ENCODE results near the gene SFRP2.

SFRP2 gene

GRCh38 chr4:153759407-153760316 is 29.2 kb downstream of the SFRP2 start, which contains the start of gene RNF175:
RNF175 (minus strand) TSS chr4:153760024; CDS start chr4:153759862, 162 bp downstream.
- Histone ChIP-seq H3K4me3 (peak within 1 kb of the TSS; percentile 70), H3K27ac (no peak within 1 kb of the TSS), H3K9ac (ENCODE audit: insufficient read length) (peak within 1 kb of the TSS; percentile 22), H3K9me3 (ENCODE audit: low read depth, low read length) (no peaks in the 10 kb centered on the region), H3K36me3 (ENCODE audit: insufficient read depth, low read length) (no peaks in the 10 kb centered on the region)
- DNase-seq (ENCODE audit: low read depth, low spot score) = no peak
- TF ChIP-seq EZH2 (IDR thresholded peaks at IDR 0.05) (no peak), FOXP2 (optimal IDR thresholded peaks at IDR 0.05; ENCODE audit: control extremely low read depth, extremely low read length, insufficient read depth) (no peak), POLR2AphosphoS5 (IDR thresholded peaks at IDR 0.05; ENCODE audit: borderline replicate concordance, low read depth, low read length) (no peak)

GRCh38 chr4:153758688-153759406 is 30.0 kb downstream of the SFRP2 start:
- Histone ChIP-seq H3K27ac (no peak overlapping the region), H3K9ac (ENCODE audit: insufficient read length) (no peak overlapping the region)
- TF ChIP-seq EZH2 (IDR thresholded peaks at IDR 0.05) = no peak
- no peak for TF ChIP-seq POLR2AphosphoS5 (IDR thresholded peaks at IDR 0.05; ENCODE audit: borderline replicate concordance, low read depth, low read length)
- no peak for TF ChIP-seq FOXP2 (optimal IDR thresholded peaks at IDR 0.05; ENCODE audit: control extremely low read depth, extremely low read length, insufficient read depth)

GRCh38 chr4:153758136-153758535 is 30.7 kb downstream of the SFRP2 start:
- no peak overlapping the region for H3K27ac ChIP-seq
- no peak for TF ChIP-seq FOXP2 (optimal IDR thresholded peaks at IDR 0.05; ENCODE audit: control extremely low read depth, extremely low read length, insufficient read depth)
- TF ChIP-seq POLR2AphosphoS5 (IDR thresholded peaks at IDR 0.05; ENCODE audit: borderline replicate concordance, low read depth, low read length) = no peak
- TF ChIP-seq EZH2 (IDR thresholded peaks at IDR 0.05) = no peak

More at GRCh38 chr4:153758688-153759406, 30.0 kb downstream of the SFRP2 start:
- no peak for DNase-seq (ENCODE audit: low read depth, low spot score)
- H3K4me3 ChIP-seq = peak overlapping the region; percentile 70
- no peaks in the 10 kb centered on the region for H3K36me3 ChIP-seq (ENCODE audit: insufficient read depth, low read length)
- no peaks in the 10 kb centered on the region for H3K9me3 ChIP-seq (ENCODE audit: low read depth, low read length)

GRCh38 chr4:153757407-153757806 is 31.5 kb downstream of the SFRP2 start:
- no peak overlapping the region for H3K4me3 ChIP-seq
- H3K9ac ChIP-seq (ENCODE audit: insufficient read length) = no peak overlapping the region
- H3K9me3 ChIP-seq (ENCODE audit: low read depth, low read length) = no peaks in the 10 kb centered on the region
- DNase-seq (ENCODE audit: low read depth, low spot score) = no peak
- H3K36me3 ChIP-seq (ENCODE audit: insufficient read depth, low read length) = no peaks in the 10 kb centered on the region
- TF ChIP-seq EZH2 (IDR thresholded peaks at IDR 0.05) = no peak
- TF ChIP-seq FOXP2 (optimal IDR thresholded peaks at IDR 0.05; ENCODE audit: control extremely low read depth, extremely low read length, insufficient read depth) = no peak
- no peak for TF ChIP-seq POLR2AphosphoS5 (IDR thresholded peaks at IDR 0.05; ENCODE audit: borderline replicate concordance, low read depth, low read length)
- H3K27ac ChIP-seq = no peak overlapping the region

More at GRCh38 chr4:153758136-153758535, 30.7 kb downstream of the SFRP2 start:
- Histone ChIP-seq H3K36me3 (ENCODE audit: insufficient read depth, low read length) (no peaks in the 10 kb centered on the region), H3K9me3 (ENCODE audit: low read depth, low read length) (no peaks in the 10 kb centered on the region), H3K9ac (ENCODE audit: insufficient read length) (no peak overlapping the region), H3K4me3 (no peak overlapping the region)
- DNase-seq (ENCODE audit: low read depth, low spot score) = no peak

- DNase-seq (ENCODE audit: low read depth, low spot score) = no peak
- Histone ChIP-seq H3K9me3 (ENCODE audit: low read depth, low read length) (no peaks in the 10 kb centered on the region), H3K9ac (ENCODE audit: insufficient read length) (no peak overlapping the region), H3K36me3 (ENCODE audit: insufficient read depth, low read length) (no peaks in the 10 kb centered on the region), H3K4me3 (no peak overlapping the region), H3K27ac (peak overlapping the region; percentile 39; the same call in 1 of the 2 replicates)
- TF ChIP-seq POLR2AphosphoS5 (IDR thresholded peaks at IDR 0.05; ENCODE audit: borderline replicate concordance, low read depth, low read length) (no peak), EZH2 (IDR thresholded peaks at IDR 0.05) (no peak), FOXP2 (optimal IDR thresholded peaks at IDR 0.05; ENCODE audit: control extremely low read depth, extremely low read length, insufficient read depth) (no peak)
These were observed 33.7 kb downstream of the SFRP2 start for GRCh38 chr4:153755186-153755585.

GRCh38 chr4:153750197-153750817 is 38.6 kb downstream of the SFRP2 start:
- Histone ChIP-seq H3K36me3 (ENCODE audit: insufficient read depth, low read length) (no peaks in the 10 kb centered on the region), H3K9ac (ENCODE audit: insufficient read length) (no peak overlapping the region), H3K9me3 (ENCODE audit: low read depth, low read length) (no peaks in the 10 kb centered on the region), H3K27ac (no peak overlapping the region), H3K4me3 (no peak overlapping the region)
- no peak for DNase-seq (ENCODE audit: low read depth, low spot score)
- TF ChIP-seq EZH2 (IDR thresholded peaks at IDR 0.05) (no peak), FOXP2 (optimal IDR thresholded peaks at IDR 0.05; ENCODE audit: control extremely low read depth, extremely low read length, insufficient read depth) (no peak), POLR2AphosphoS5 (IDR thresholded peaks at IDR 0.05; ENCODE audit: borderline replicate concordance, low read depth, low read length) (no peak)

- TF ChIP-seq POLR2AphosphoS5 (IDR thresholded peaks at IDR 0.05; ENCODE audit: borderline replicate concordance, low read depth, low read length) (no peak), EZH2 (IDR thresholded peaks at IDR 0.05) (no peak), FOXP2 (optimal IDR thresholded peaks at IDR 0.05; ENCODE audit: control extremely low read depth, extremely low read length, insufficient read depth) (no peak)
- no peak overlapping the region for H3K27ac ChIP-seq
- H3K9ac ChIP-seq (ENCODE audit: insufficient read length) = no peak overlapping the region
- H3K9me3 ChIP-seq (ENCODE audit: low read depth, low read length) = no peaks in the 10 kb centered on the region
- H3K4me3 ChIP-seq = no peak overlapping the region
- no peaks in the 10 kb centered on the region for H3K36me3 ChIP-seq (ENCODE audit: insufficient read depth, low read length)
- no peak for DNase-seq (ENCODE audit: low read depth, low spot score)
These were observed 40.5 kb downstream of the SFRP2 start for GRCh38 chr4:153748378-153748777.

Measured in SK-N-MC (cell line).